ENCODE measurements around the gene MAP1LC3B.

DNA sequence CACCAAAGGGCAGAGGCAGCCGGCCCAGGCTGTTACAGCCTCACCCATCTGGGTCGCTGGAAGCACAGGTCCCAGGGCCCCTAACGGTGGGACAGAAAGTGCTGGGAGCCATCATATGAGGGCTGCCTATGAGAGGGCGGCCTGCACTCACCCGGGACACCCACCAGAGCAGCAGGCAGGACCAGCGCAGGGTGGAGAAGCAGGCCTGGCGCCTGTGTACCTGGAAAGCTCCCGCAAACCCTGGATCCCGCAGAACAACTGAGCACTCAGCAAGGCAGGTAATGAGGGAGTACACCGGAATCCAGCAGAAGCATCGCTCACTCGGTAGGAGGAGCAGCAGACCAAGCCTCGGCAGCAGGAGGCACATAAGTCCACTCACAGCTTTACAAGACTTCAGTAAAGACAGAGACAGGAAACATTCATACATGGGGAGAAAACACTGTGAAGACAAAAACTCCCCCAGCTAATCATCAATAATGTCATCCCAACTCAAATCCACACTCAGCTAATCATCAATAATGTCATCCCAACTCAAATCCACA, 43.4 kb upstream of the MAP1LC3B start:
- TF ChIP-seq, protein P1, sequence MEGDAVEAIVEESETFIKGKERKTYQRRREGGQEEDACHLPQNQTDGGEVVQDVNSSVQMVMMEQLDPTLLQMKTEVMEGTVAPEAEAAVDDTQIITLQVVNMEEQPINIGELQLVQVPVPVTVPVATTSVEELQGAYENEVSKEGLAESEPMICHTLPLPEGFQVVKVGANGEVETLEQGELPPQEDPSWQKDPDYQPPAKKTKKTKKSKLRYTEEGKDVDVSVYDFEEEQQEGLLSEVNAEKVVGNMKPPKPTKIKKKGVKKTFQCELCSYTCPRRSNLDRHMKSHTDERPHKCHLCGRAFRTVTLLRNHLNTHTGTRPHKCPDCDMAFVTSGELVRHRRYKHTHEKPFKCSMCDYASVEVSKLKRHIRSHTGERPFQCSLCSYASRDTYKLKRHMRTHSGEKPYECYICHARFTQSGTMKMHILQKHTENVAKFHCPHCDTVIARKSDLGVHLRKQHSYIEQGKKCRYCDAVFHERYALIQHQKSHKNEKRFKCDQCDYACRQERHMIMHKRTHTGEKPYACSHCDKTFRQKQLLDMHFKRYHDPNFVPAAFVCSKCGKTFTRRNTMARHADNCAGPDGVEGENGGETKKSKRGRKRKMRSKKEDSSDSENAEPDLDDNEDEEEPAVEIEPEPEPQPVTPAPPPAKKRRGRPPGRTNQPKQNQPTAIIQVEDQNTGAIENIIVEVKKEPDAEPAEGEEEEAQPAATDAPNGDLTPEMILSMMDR (IDR thresholded peaks at IDR 0.05) = no peak
- TF ChIP-seq POLR2A (IDR thresholded peaks at IDR 0.05) = no peak
